RWPE2 (cell line): ENCODE data around the gene MYL2.

ENCODE experiments used
- ATAC-seq: fragments of 200-7000 bp; cut with Tn5 transposase; 3 replicates; pipeline ENCODE4 v1.9.1; 2021; ENCODE audit warnings: low read depth
- DNase-seq: peaks from one replicate; pipeline ENCODE4 v3.0.0-alpha.2; 2020; ENCODE audit warnings: low spot score
- H3K27ac ChIP-seq: fragments of 450-650 bp; 2 replicates; pipeline ENCODE4 v1.5.1; 2017; ENCODE audit warnings: mild to moderate bottlenecking; ENCODE audit not compliant: poor library complexity, severe bottlenecking
- H3K27me3 ChIP-seq: fragments of 250-450 bp; sonication (Bioruptor Pico); 2 replicates; pipeline ENCODE4 v1.5.1; 2021; ENCODE audit warnings: mild to moderate bottlenecking, moderate library complexity; ENCODE audit not compliant: insufficient read depth, poor library complexity, severe bottlenecking
- H3K36me3 ChIP-seq: fragments of 250-450 bp; sonication (Bioruptor Pico); 2 replicates; pipeline ENCODE4 v1.5.1; 2020; ENCODE audit warnings: low read depth, mild to moderate bottlenecking, moderate library complexity
- H3K4me1 ChIP-seq: fragments of 250-450 bp; sonication (Bioruptor Pico); 2 replicates; pipeline ENCODE4 v1.5.1; 2021; ENCODE audit warnings: mild to moderate bottlenecking, moderate library complexity; ENCODE audit not compliant: insufficient read depth, poor library complexity, severe bottlenecking
- H3K4me3 ChIP-seq: fragments of 250-450 bp; sonication (Bioruptor Pico); 2 replicates; pipeline ENCODE4 v1.5.1; 2021; ENCODE audit warnings: mild to moderate bottlenecking, moderate library complexity; ENCODE audit not compliant: severe bottlenecking
- H3K9me3 ChIP-seq: fragments of 250-450 bp; sonication (Bioruptor Pico); 2 replicates; pipeline ENCODE4 v1.5.1; 2021; ENCODE audit warnings: mild to moderate bottlenecking, moderate library complexity; ENCODE audit not compliant: severe bottlenecking
- CTCF ChIP-seq: fragments of 450-650 bp; IDR thresholded peaks from one replicate; pipeline ENCODE4 v1.5.1; 2017; ENCODE audit warnings: mild to moderate bottlenecking, moderate library complexity; ENCODE audit not compliant: poor library complexity, severe bottlenecking

MYL2 gene

GRCh38 chr12:110888256-110888991 is 32.0 kb downstream of the MYL2 start:
- H3K4me3 ChIP-seq = no peak overlapping the region
- no peak for DNase-seq

GRCh38 chr12:110885152-110885840 is 35.1 kb downstream of the MYL2 start:
- DNase-seq = no peak
- Histone ChIP-seq H3K9me3 (no peaks in the 10 kb centered on the region), H3K4me1 (no peaks in the 10 kb centered on the region), H3K4me3 (no peak overlapping the region), H3K27ac (no peak overlapping the region), H3K36me3 (no peaks in the 10 kb centered on the region), H3K27me3 (no peaks in the 10 kb centered on the region)
- TF ChIP-seq CTCF = no peak
- ATAC-seq = no peak

More at GRCh38 chr12:110888256-110888991, 32.0 kb downstream of the MYL2 start:
- no peak for ATAC-seq
- H3K4me1 ChIP-seq = peaks cover 7% of the 10 kb centered on the region
- H3K36me3 ChIP-seq = no peaks in the 10 kb centered on the region
- H3K27ac ChIP-seq = no peak overlapping the region
- peak; percentile 85 for TF ChIP-seq CTCF
- H3K9me3 ChIP-seq = no peaks in the 10 kb centered on the region
- H3K27me3 ChIP-seq = no peaks in the 10 kb centered on the region

GRCh38 chr12:110883251-110883650 is 37.1 kb downstream of the MYL2 start:
- Histone ChIP-seq H3K4me1 (no peaks in the 10 kb centered on the region), H3K36me3 (no peaks in the 10 kb centered on the region), H3K4me3 (no peak overlapping the region), H3K27me3 (no peaks in the 10 kb centered on the region), H3K27ac (no peak overlapping the region), H3K9me3 (no peaks in the 10 kb centered on the region)
- no peak for DNase-seq
- no peak for TF ChIP-seq CTCF
- no peak for ATAC-seq

GRCh38 chr12:110880651-110881050 is 39.7 kb downstream of the MYL2 start:
- DNase-seq (no peak), ATAC-seq (no peak)
- Histone ChIP-seq H3K9me3 (no peaks in the 10 kb centered on the region), H3K36me3 (no peaks in the 10 kb centered on the region), H3K27ac (no peak overlapping the region), H3K4me3 (no peak overlapping the region), H3K4me1 (no peaks in the 10 kb centered on the region), H3K27me3 (no peaks in the 10 kb centered on the region)
- no peak for TF ChIP-seq CTCF

GRCh38 chr12:110874781-110875180 is 45.6 kb downstream of the MYL2 start:
- TF ChIP-seq CTCF = no peak
- no peaks in the 10 kb centered on the region for H3K9me3 ChIP-seq
- DNase-seq (no peak), ATAC-seq (no peak)
- H3K36me3 ChIP-seq = no peaks in the 10 kb centered on the region
- H3K27ac ChIP-seq = no peak overlapping the region
- H3K27me3 ChIP-seq = no peaks in the 10 kb centered on the region
- H3K4me3 ChIP-seq = no peak overlapping the region
- no peaks in the 10 kb centered on the region for H3K4me1 ChIP-seq
